Measurements from ENCODE around the gene MTA2.

DNA sequence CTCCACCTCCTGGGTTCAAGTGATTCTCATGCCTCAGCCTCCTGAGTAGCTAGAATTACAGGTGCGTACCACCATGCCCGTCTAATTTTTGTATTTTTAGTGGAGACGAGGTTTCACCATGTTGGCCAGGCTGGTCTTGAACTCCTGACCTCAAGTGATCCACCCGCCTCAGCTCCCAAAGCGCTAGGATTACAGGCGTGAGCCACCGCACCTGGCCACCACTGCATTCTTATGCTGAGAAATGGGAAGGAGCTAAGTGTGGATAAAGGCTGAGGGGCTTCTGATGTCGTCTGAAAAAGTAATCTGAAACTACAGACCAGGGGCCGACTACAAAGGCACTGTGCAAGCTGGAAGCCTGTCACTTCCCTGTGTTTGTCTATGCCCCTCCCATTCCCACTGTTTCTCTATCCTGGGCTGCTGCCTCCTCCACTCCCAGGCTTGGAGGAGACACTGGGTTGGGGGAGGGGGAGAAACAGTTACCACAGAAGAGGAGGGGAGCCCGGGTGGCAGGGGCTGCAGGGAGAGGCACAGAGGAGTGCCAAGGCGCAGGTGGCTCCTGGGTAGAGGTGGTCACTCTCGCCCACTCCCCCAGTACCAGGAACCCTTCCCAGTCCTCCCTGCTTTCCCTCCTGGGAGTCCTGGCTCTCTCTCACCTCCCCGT lies 2.9 kb upstream of the MTA2 start:
- TF ChIP-seq NR3C1 (IDR thresholded peaks at IDR 0.05) (no peak), ZFP36 (IDR thresholded peaks at IDR 0.05; ENCODE audit: borderline replicate concordance, partially characterized antibody) (no peak)
